Fibroblast of mammary gland (primary cell): Measurements from ENCODE around the gene PSMA6.

Experiments used
- DNase-seq: peaks from one replicate; pipeline ENCODE4 v3.0.0-alpha.2; 2010; ENCODE audit warnings: low read depth
- H3K4me3 ChIP-seq: 2 replicates; pipeline ENCODE4 v1.5.1; 2011; ENCODE audit warnings: low read depth, mild to moderate bottlenecking, low read length, moderate library complexity; ENCODE audit not compliant: control insufficient read depth
- CTCF ChIP-seq: conservative IDR thresholded peaks from 2 replicates; pipeline ENCODE4 v1.5.1; 2011; ENCODE audit warnings: low read depth, low read length, inconsistent platforms; ENCODE audit not compliant: control insufficient read depth, insufficient read depth

PSMA6 gene

GRCh38 chr14:35292051-35292769, at the start of gene PSMA6:
Gene PSMA6, plus strand, starts transcription at chr14:35292382. Its CDS starts 95 bp downstream, at chr14:35292477.
- peak; percentile 98 for DNase-seq
- no peak for TF ChIP-seq CTCF
- peak within 1 kb of the TSS; percentile 98 for H3K4me3 ChIP-seq

GRCh38 chr14:35242599-35243311, 49.4 kb upstream of the PSMA6 start:
- no peak overlapping the region for H3K4me3 ChIP-seq
- TF ChIP-seq CTCF: no peak
- DNase-seq: no peak

GRCh38 chr14:35243956-35244355, 48.2 kb upstream of the PSMA6 start:
- H3K4me3 ChIP-seq: no peak overlapping the region
- no peak for TF ChIP-seq CTCF
- no peak for DNase-seq

- TF ChIP-seq CTCF: no peak
- no peak overlapping the region for H3K4me3 ChIP-seq
- no peak for DNase-seq
These were observed 47.6 kb upstream of the PSMA6 start for GRCh38 chr14:35244542-35244941.

- no peak for TF ChIP-seq CTCF
- DNase-seq: no peak
- H3K4me3 ChIP-seq: no peak overlapping the region
These were observed 47.1 kb upstream of the PSMA6 start for GRCh38 chr14:35245051-35245450.

GRCh38 chr14:35247777-35248475, 44.3 kb upstream of the PSMA6 start:
- DNase-seq: peak; percentile 55
- H3K4me3 ChIP-seq: no peak overlapping the region
- no peak for TF ChIP-seq CTCF
